ENCODE data around the gene CLCN6. TPM values are rescaled to one million over a fixed set of nuclear protein-coding genes. Genes with fewer than 3 reads are reported as not detected.

The CLCN6 gene
- total RNA-seq, 4 donors from 2014 or later: 14.6 to 31.5 (median 22.7) TPM

DNA sequence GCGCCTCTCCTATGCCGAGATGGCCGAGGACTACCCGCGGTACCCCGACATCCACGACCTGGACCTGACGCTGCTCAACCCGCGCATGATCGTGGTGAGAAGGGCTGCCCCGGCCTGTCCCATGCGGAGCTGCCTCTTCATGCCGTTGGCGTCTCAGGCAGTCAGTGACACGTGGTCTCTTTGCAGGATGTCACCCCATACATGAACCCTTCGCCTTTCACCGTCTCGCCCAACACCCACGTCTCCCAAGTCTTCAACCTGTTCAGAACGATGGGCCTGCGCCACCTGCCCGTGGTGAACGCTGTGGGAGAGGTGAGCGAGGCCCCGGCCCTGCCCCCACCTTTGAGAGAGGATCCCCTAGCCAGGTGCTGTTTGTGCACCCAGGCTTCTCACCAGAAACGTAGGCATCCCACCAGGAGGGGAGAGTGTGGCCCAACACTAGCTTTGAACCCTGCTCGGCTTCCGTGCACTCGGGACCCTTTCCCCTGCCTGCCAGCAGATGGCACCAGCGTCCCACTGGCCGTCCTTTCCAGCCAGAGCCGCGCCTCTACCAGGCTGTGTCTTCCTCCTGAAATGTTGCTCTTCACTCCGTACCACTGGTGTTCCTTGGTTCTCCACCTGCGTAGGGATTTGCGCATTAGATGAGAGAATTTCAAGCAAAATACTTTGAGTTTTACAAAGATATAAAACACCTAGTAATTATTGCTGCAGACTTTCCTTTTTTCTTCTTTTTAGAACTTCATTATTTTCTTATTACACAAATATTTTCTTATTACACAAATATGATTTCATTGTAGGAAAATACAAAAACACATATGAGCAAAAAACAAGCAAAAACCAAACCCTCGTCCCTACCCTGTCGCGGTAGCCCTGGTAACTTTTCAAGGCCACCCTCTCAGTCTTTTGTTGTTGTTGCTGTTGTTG, 32.6 kb downstream of the CLCN6 start:
- TF ChIP-seq POLR2A (IDR thresholded peaks at IDR 0.05): no peak
- TF ChIP-seq, protein P1, sequence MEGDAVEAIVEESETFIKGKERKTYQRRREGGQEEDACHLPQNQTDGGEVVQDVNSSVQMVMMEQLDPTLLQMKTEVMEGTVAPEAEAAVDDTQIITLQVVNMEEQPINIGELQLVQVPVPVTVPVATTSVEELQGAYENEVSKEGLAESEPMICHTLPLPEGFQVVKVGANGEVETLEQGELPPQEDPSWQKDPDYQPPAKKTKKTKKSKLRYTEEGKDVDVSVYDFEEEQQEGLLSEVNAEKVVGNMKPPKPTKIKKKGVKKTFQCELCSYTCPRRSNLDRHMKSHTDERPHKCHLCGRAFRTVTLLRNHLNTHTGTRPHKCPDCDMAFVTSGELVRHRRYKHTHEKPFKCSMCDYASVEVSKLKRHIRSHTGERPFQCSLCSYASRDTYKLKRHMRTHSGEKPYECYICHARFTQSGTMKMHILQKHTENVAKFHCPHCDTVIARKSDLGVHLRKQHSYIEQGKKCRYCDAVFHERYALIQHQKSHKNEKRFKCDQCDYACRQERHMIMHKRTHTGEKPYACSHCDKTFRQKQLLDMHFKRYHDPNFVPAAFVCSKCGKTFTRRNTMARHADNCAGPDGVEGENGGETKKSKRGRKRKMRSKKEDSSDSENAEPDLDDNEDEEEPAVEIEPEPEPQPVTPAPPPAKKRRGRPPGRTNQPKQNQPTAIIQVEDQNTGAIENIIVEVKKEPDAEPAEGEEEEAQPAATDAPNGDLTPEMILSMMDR (IDR thresholded peaks at IDR 0.05): peak; percentile 93 to 96 (median 94)
- Histone ChIP-seq H3K36me3 (no peaks in the 10 kb centered on the region), H3K27ac (no peak overlapping the region), H3K4me3 (no peak overlapping the region), H3K9me3 (no peaks in the 10 kb centered on the region), H3K27me3 (no peaks in the 10 kb centered on the region), H3K4me1 (no peaks in the 10 kb centered on the region)
- intact Hi-C loops (cut with DNase I; ENCODE audit: low total_unique reads): loop anchor here (10.0 kb wide), 1 partner anchor 56 kb away; no protein-coding TSS in a partner anchor
- peak; percentile 64 to 74 for DNase-seq

DNA sequence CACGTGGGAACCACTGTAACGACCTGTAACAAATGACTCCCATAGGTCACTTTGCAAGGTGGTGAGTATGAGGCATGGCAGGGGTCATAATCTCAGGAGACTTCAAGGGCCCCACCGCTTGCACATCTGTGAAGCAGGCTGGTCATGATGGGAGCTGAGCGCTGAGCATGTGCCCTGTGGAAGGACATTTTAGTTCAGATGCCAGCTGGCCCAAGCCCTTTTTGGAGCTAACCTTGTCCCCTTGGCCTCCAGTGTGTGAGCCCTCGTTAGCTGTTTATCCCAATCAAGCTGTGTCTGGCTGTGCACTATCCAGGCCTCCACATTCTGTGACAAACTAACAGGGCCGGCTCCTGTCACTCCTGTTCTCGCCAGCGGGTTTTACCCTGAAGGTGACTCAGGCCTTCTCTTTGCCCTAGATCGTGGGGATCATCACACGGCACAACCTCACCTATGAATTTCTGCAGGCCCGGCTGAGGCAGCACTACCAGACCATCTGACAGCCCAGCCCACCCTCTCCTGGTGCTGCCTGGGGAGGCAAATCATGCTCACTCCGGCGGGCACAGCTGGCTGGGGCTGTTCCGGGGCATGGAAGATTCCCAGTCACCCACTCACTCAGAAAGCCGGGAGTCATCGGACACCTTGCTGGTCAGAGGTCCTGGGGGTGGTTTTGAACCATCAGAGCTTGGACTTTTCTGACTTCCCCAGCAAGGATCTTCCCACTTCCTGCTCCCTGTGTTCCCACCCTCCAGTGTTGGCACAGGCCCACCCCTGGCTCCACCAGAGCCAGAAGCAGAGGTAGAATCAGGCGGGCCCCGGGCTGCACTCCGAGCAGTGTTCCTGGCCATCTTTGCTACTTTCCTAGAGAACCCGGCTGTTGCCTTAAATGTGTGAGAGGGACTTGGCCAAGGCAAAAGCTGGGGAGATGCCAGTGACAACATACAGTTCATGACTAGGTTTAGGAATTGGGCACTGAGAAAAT, 34.0 kb downstream of the CLCN6 start:
- Histone ChIP-seq H3K4me1 (no peaks in the 10 kb centered on the region), H3K27ac (no peak overlapping the region), H3K36me3 (no peaks in the 10 kb centered on the region), H3K4me3 (no peak overlapping the region), H3K27me3 (no peaks in the 10 kb centered on the region), H3K9me3 (no peaks in the 10 kb centered on the region)
- DNase-seq: no peak
- intact Hi-C loops (cut with DNase I; ENCODE audit: low total_unique reads): loop anchor here (10.0 kb wide), 1 partner anchor 55 kb away; no protein-coding TSS in a partner anchor
- no peak for TF ChIP-seq POLR2A (IDR thresholded peaks at IDR 0.05)
- TF ChIP-seq, protein P1 (IDR thresholded peaks at IDR 0.05): no peak

DNA sequence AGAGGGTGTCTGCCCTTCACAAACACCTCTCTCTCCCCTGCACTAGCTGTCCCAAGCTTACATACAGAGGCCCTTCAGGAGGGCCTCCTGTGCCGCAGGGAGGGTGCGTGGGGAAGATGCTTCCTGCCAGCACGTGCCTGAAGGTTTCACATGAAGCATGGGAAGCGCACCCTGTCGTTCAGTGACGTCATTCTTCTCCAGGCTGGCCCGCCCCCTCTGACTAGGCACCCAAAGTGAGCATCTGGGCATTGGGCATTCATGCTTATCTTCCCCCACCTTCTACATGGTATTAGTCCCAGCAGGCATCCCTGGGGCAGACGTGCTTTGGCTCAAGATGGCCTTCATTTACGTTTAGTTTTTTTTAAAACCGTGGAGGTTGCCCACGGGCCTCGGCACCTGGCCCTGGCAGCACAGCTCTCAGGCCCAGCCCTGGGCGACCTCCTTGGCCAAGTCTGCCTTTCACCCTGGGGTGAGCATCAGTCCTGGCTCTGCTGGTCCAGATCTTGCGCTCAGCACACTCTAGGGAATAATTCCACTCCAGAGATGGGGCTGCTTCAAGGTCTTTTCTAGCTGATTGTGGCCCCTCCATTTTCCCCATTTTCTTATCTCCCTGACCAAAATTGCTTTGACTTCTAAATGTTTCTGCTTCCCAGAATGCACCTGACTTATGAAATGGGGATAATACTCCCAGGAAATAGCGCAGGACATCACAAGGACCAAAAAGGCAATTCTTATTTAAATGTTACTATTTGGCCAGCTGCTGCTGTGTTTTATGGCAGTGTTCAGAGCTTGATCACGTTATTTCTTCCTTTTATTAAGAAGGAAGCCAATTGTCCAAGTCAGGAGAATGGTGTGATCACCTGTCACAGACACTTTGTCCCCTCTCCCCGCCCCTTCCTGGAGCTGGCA, 35.5 kb downstream of the CLCN6 start:
- no peak overlapping the region for H3K27ac ChIP-seq
- no peaks in the 10 kb centered on the region for H3K36me3 ChIP-seq
- TF ChIP-seq, protein P1 (IDR thresholded peaks at IDR 0.05): no peak
- no peak for TF ChIP-seq POLR2A (IDR thresholded peaks at IDR 0.05)
- H3K4me1 ChIP-seq: no peaks in the 10 kb centered on the region
- intact Hi-C loops (cut with DNase I; ENCODE audit: low total_unique reads): no loop called here
- H3K27me3 ChIP-seq: no peaks in the 10 kb centered on the region
- no peak for DNase-seq
- no peak overlapping the region for H3K4me3 ChIP-seq
- no peaks in the 10 kb centered on the region for H3K9me3 ChIP-seq

DNA sequence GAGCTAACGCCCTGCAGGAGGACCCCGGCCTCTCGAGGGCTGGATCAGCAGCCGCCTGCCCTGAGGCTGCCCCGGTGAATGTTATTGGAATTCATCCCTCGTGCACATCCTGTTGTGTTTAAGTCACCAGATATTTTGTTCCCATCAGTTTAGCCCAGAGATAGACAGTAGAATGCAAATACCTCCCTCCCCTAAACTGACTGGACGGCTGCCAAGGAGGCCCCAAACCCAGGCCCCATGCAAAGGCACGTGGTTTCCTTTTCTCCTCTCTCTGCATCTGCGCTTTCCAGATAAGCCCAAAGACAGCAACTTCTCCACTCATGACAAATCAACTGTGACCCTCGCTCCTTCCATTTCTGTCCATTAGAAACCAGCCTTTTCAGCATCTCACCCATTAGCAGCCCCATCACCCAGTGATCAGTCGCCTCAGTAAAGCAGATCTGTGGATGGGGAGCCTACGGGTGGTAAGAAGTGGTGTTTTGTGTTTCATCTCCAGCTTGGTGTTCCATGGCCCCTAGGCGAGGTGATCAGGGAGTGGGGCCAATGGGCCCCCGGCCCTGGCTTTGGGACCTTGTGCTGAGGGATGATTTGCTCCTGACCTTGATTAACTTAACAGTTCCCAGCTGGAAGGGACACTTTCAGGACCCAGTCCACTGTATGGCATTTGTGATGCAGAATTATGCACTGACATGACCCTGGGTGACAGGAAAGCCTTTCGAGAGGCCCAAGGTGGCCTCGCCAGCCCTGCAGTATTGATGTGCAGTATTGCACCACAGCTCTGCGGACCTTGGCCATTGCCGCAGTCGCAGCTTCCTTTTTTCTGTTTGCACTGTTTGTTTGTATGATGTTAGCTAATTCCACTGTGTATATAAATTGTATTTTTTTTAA, 36.4 kb downstream of the CLCN6 start:
- TF ChIP-seq, protein P1 (IDR thresholded peaks at IDR 0.05): no peak
- no peak for TF ChIP-seq POLR2A (IDR thresholded peaks at IDR 0.05)
- H3K36me3 ChIP-seq: no peaks in the 10 kb centered on the region
- H3K4me1 ChIP-seq: no peaks in the 10 kb centered on the region
- H3K4me3 ChIP-seq: no peak overlapping the region
- intact Hi-C loops (cut with DNase I; ENCODE audit: low total_unique reads): no loop called here
- no peak overlapping the region for H3K27ac ChIP-seq
- H3K9me3 ChIP-seq: no peaks in the 10 kb centered on the region
- H3K27me3 ChIP-seq: no peaks in the 10 kb centered on the region
- DNase-seq: peak in 1 of 2 donors; percentile 28

Measured in uterus (tissue), 4 donors.